ENCODE measurements around the gene EP300.
"Not testable (repeated sequence)": the region's sequence is repeated elsewhere in the genome, so short reads cannot be mapped to it uniquely, and the experiment has no call there.

The EP300 gene

GRCh38 chr22:41177040-41177621 lies 84.7 kb downstream of the EP300 start:
- TF ChIP-seq CREB5 (CRISPR knock-in tag; IDR thresholded peaks at IDR 0.05; ENCODE audit: low read depth) (no peak), ISL1 (CRISPR knock-in tag; IDR thresholded peaks at IDR 0.05) (no peak), TOX (CRISPR knock-in tag; IDR thresholded peaks at IDR 0.05; ENCODE audit: borderline replicate concordance) (no peak), ZNF565 (CRISPR knock-in tag; conservative IDR thresholded peaks at IDR 0.05; ENCODE audit: low read depth) (no peak)
- ATAC-seq = no peak

DNA sequence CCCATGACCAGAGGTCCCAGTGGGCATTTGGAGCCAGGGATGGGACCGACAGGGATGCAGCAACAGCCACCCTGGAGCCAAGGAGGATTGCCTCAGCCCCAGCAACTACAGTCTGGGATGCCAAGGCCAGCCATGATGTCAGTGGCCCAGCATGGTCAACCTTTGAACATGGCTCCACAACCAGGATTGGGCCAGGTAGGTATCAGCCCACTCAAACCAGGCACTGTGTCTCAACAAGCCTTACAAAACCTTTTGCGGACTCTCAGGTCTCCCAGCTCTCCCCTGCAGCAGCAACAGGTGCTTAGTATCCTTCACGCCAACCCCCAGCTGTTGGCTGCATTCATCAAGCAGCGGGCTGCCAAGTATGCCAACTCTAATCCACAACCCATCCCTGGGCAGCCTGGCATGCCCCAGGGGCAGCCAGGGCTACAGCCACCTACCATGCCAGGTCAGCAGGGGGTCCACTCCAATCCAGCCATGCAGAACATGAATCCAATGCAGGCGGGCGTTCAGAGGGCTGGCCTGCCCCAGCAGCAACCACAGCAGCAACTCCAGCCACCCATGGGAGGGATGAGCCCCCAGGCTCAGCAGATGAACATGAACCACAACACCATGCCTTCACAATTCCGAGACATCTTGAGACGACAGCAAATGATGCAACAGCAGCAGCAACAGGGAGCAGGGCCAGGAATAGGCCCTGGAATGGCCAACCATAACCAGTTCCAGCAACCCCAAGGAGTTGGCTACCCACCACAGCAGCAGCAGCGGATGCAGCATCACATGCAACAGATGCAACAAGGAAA lies 85.4 kb downstream of the EP300 start:
- no peak for ATAC-seq

GRCh38 chr22:41178425-41178975 lies 86.1 kb downstream of the EP300 start:
- TF ChIP-seq ISL1 (CRISPR knock-in tag; IDR thresholded peaks at IDR 0.05) = no peak
- no peak for TF ChIP-seq GLIS3 (CRISPR knock-in tag; IDR thresholded peaks at IDR 0.05)
- no peak for TF ChIP-seq BACH2 (CRISPR knock-in tag; IDR thresholded peaks at IDR 0.05; ENCODE audit: borderline replicate concordance)
- TF ChIP-seq TCF4 (CRISPR knock-in tag; IDR thresholded peaks at IDR 0.05; ENCODE audit: borderline replicate concordance) = no peak
- TF ChIP-seq TSHZ2 (CRISPR knock-in tag; IDR thresholded peaks at IDR 0.05) = no peak
- no peak for TF ChIP-seq PPARA (CRISPR knock-in tag; IDR thresholded peaks at IDR 0.05; ENCODE audit: borderline replicate concordance)
- ATAC-seq = no peak

More for the DNA sequence above, 85.4 kb downstream of the EP300 start:
- TF ChIP-seq TSHZ2 (CRISPR knock-in tag; IDR thresholded peaks at IDR 0.05) = no peak
- TF ChIP-seq ARNTL (CRISPR knock-in tag; IDR thresholded peaks at IDR 0.05; ENCODE audit: borderline replicate concordance, low read depth) = no peak
- no peak for TF ChIP-seq ZC3H10 (CRISPR knock-in tag; IDR thresholded peaks at IDR 0.05)

DNA sequence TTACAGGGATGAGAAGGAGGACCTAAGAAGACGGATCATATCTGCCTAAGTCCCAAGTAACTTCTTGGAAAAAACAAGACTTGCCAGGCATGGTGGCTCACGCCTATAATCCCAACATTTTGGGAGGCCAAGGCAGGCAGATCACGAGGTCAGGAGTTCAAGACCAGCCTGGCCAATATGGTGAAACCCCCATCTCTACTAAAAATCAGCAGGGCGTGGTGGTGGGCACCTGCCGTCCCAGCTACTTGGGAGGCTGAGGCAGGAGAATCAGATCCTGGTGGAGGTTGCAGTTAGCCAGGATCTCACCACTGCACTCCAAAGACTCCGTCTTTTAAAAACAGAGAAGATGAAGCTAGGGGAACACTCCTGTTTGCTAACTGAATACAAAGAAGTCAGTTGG lies 88.0 kb downstream of the EP300 start:
- ATAC-seq = not testable (repeated sequence)

DNA sequence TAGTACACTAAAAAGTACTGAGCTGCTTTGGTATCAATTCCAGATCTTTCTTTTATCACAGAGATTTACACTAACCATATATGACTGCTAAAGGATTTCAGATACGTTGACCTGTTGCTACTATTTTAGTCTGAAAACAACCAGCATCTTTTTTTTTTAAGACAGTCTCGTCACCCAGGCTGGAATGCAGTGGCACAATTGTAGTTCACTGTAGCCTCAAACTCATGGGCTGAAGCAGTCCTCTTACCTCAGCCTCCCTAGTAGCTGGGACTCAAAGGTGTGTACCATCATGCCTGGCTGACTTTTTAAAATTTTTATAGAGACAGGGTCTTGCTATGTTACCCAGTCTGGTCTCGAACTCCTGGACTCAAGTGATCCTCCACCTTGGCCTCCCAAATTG lies 88.5 kb downstream of the EP300 start:
- ATAC-seq = no peak
- TF ChIP-seq ZNF70 (CRISPR knock-in tag; IDR thresholded peaks at IDR 0.05) (no peak), GLIS3 (CRISPR knock-in tag; IDR thresholded peaks at IDR 0.05) (no peak), TSHZ2 (CRISPR knock-in tag; IDR thresholded peaks at IDR 0.05) (no peak), CREB5 (CRISPR knock-in tag; IDR thresholded peaks at IDR 0.05; ENCODE audit: low read depth) (no peak), OSR1 (CRISPR knock-in tag; IDR thresholded peaks at IDR 0.05) (no peak), TCF4 (CRISPR knock-in tag; IDR thresholded peaks at IDR 0.05; ENCODE audit: borderline replicate concordance) (no peak), RARB (CRISPR knock-in tag; IDR thresholded peaks at IDR 0.05) (no peak), PPARA (CRISPR knock-in tag; IDR thresholded peaks at IDR 0.05; ENCODE audit: borderline replicate concordance) (no peak), CSDC2 (CRISPR knock-in tag; IDR thresholded peaks at IDR 0.05) (no peak)
- TF ChIP-seq, protein P1, sequence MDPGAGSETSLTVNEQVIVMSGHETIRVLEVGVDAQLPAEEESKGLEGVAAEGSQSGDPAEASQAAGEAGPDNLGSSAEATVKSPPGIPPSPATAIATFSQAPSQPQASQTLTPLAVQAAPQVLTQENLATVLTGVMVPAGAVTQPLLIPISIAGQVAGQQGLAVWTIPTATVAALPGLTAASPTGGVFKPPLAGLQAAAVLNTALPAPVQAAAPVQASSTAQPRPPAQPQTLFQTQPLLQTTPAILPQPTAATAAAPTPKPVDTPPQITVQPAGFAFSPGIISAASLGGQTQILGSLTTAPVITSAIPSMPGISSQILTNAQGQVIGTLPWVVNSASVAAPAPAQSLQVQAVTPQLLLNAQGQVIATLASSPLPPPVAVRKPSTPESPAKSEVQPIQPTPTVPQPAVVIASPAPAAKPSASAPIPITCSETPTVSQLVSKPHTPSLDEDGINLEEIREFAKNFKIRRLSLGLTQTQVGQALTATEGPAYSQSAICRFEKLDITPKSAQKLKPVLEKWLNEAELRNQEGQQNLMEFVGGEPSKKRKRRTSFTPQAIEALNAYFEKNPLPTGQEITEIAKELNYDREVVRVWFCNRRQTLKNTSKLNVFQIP (CRISPR knock-in tag; IDR thresholded peaks at IDR 0.05; ENCODE audit: borderline replicate concordance, low read depth) = no peak

Data from SK-N-SH treated with all-trans-retinoic acid at 6 μM for 48 hours (cell line).